Glutamatergic neuron (in vitro differentiated cells): ENCODE data around the gene CHD2. TPM values are rescaled to one million over a fixed set of nuclear protein-coding genes. Genes with fewer than 3 reads are reported as not detected.

Experiments used
- DNase-seq: peaks from one replicate; pipeline ENCODE4 v3.0.0; 2022
- H3K27ac Mint-ChIP-seq: one replicate; pipeline ENCODE4 v1.8.0; 2020; ENCODE audit warnings: mild to moderate bottlenecking, mixed read lengths, inconsistent platforms; ENCODE audit not compliant: unreplicated experiment
- H3K27me3 Mint-ChIP-seq: one replicate; pipeline ENCODE4 v1.8.0; 2020; ENCODE audit warnings: mild to moderate bottlenecking, moderate library complexity, mixed read lengths, inconsistent platforms; ENCODE audit not compliant: unreplicated experiment
- H3K36me3 Mint-ChIP-seq: one replicate; pipeline ENCODE4 v1.8.0; 2020; ENCODE audit warnings: mild to moderate bottlenecking, mixed read lengths, inconsistent platforms; ENCODE audit not compliant: unreplicated experiment
- H3K4me1 Mint-ChIP-seq: one replicate; pipeline ENCODE4 v1.8.0; 2020; ENCODE audit warnings: mild to moderate bottlenecking, low read depth, mixed read lengths, inconsistent platforms; ENCODE audit not compliant: unreplicated experiment
- H3K4me3 Mint-ChIP-seq: one replicate; pipeline ENCODE4 v1.8.0; 2020; ENCODE audit warnings: mild to moderate bottlenecking, mixed read lengths, inconsistent platforms; ENCODE audit not compliant: unreplicated experiment
- H3K9me3 Mint-ChIP-seq: one replicate; pipeline ENCODE4 v1.8.0; 2020; ENCODE audit warnings: mild to moderate bottlenecking, moderate library complexity, mixed read lengths, inconsistent platforms; ENCODE audit not compliant: unreplicated experiment
- CTCF ChIP-seq: fragments of 200-600 bp; sonication (generic); IDR thresholded peaks from one replicate; pipeline ENCODE4 v1.5.0; 2021; ENCODE audit not compliant: partially characterized antibody, unreplicated experiment
- total RNA-seq: library from RNA; stranded (reverse); fragmentation: NEBNext Ultra II Directional; extraction: Animal tissue kit (Norgen Biotek cat#: 25700); gene quantifications from one replicate; pipeline ENCODE4 v1.2.1, GENCODE V29; 2021; ENCODE audit not compliant: unreplicated experiment

The CHD2 gene
- total RNA-seq, 1 donor from 2014 or later = 201 TPM

GRCh38 chr15:93050648-93051047 is 150.5 kb downstream of the CHD2 start:
- Mint-ChIP-seq H3K27ac (no peak overlapping the region), H3K4me1 (peaks cover 9% of the 10 kb centered on the region), H3K36me3 (peaks cover 19% of the 10 kb centered on the region), H3K9me3 (peaks cover 18% of the 10 kb centered on the region), H3K27me3 (peaks cover 13% of the 10 kb centered on the region), H3K4me3 (no peak overlapping the region)
- no peak for TF ChIP-seq CTCF
- DNase-seq = no peak

- Mint-ChIP-seq H3K36me3 (peaks cover 11% of the 10 kb centered on the region), H3K4me3 (no peak overlapping the region), H3K4me1 (peaks cover 9% of the 10 kb centered on the region), H3K27ac (no peak overlapping the region), H3K27me3 (peaks cover 11% of the 10 kb centered on the region), H3K9me3 (peaks cover 10% of the 10 kb centered on the region)
- DNase-seq = no peak
- no peak for TF ChIP-seq CTCF
Measured at GRCh38 chr15:93051236-93052089, 151.3 kb downstream of the CHD2 start.

- Mint-ChIP-seq H3K27me3 (peaks cover 10% of the 10 kb centered on the region), H3K36me3 (peaks cover 8% of the 10 kb centered on the region), H3K27ac (no peak overlapping the region), H3K9me3 (peaks cover 10% of the 10 kb centered on the region), H3K4me3 (no peak overlapping the region), H3K4me1 (peaks cover 9% of the 10 kb centered on the region)
- no peak for DNase-seq
- no peak for TF ChIP-seq CTCF
Measured at GRCh38 chr15:93052090-93052879, 152.2 kb downstream of the CHD2 start.

- H3K27ac Mint-ChIP-seq = no peak overlapping the region
- H3K36me3 Mint-ChIP-seq = peaks cover 14% of the 10 kb centered on the region
- peaks cover 6% of the 10 kb centered on the region for H3K9me3 Mint-ChIP-seq
Measured at GRCh38 chr15:93055211-93055610, 155.1 kb downstream of the CHD2 start.

More at GRCh38 chr15:93055211-93055610, 155.1 kb downstream of the CHD2 start:
- no peak for TF ChIP-seq CTCF
- DNase-seq = no peak
- H3K27me3 Mint-ChIP-seq = peaks cover 1% of the 10 kb centered on the region
- H3K4me3 Mint-ChIP-seq = no peak overlapping the region
- H3K4me1 Mint-ChIP-seq = peaks cover 19% of the 10 kb centered on the region
